ENCODE data around the gene CDKN2AIPNL.

DNA sequence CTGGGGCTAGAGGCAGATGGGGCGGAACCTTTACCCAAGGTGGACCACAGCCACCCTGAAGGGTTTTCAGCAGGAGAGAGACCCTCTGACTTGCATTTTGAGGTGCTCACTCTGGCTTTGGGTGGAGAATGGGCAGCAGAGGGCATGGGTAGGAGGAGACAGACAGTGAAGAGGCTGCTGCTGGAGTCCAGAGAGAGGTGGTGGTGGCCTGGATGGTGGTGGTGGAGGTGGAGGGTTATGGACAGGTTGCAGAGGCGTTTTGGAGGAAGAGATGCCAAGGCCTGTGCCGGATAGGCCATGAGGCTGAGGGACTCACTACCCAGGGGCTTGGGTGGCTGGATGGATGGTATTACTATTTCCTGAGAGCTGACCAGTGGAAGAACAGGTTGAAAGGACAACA is 46.1 kb upstream of the CDKN2AIPNL start:
- TF ChIP-seq, protein P1, sequence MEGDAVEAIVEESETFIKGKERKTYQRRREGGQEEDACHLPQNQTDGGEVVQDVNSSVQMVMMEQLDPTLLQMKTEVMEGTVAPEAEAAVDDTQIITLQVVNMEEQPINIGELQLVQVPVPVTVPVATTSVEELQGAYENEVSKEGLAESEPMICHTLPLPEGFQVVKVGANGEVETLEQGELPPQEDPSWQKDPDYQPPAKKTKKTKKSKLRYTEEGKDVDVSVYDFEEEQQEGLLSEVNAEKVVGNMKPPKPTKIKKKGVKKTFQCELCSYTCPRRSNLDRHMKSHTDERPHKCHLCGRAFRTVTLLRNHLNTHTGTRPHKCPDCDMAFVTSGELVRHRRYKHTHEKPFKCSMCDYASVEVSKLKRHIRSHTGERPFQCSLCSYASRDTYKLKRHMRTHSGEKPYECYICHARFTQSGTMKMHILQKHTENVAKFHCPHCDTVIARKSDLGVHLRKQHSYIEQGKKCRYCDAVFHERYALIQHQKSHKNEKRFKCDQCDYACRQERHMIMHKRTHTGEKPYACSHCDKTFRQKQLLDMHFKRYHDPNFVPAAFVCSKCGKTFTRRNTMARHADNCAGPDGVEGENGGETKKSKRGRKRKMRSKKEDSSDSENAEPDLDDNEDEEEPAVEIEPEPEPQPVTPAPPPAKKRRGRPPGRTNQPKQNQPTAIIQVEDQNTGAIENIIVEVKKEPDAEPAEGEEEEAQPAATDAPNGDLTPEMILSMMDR (conservative IDR thresholded peaks at IDR 0.05; ENCODE audit: low read depth, low read length) = no peak
- TF ChIP-seq EZH2phosphoT487 (IDR thresholded peaks at IDR 0.05; ENCODE audit: borderline replicate concordance, low read length) = no peak
- TF ChIP-seq EZH2 (IDR thresholded peaks at IDR 0.05; ENCODE audit: low read length, unreplicated experiment) = no peak

Data from PC-3 (cell line).